ENCODE measurements around the gene ATF2.

GRCh38 chr2:175151791-175152190 lies 16.2 kb downstream of the ATF2 start:
- no peak for TF ChIP-seq SUZ12 (IDR thresholded peaks at IDR 0.05; ENCODE audit: extremely low read depth, insufficient read depth, insufficient read length)
- TF ChIP-seq YY1 (IDR thresholded peaks at IDR 0.05; ENCODE audit: insufficient read depth, insufficient read length) = no peak
- TF ChIP-seq ZNF274 (IDR thresholded peaks at IDR 0.05; ENCODE audit: low read depth, low read length) = no peak

Data from NT2/D1 (cell line).